ENCODE data around the gene TRAPPC12. TPM values are rescaled to one million over a fixed set of nuclear protein-coding genes. Genes with fewer than 3 reads are reported as not detected.

Gene TRAPPC12
- total RNA-seq, 4 donors from 2014 or later = 36.6 to 57.4 (median 53.1) TPM

DNA sequence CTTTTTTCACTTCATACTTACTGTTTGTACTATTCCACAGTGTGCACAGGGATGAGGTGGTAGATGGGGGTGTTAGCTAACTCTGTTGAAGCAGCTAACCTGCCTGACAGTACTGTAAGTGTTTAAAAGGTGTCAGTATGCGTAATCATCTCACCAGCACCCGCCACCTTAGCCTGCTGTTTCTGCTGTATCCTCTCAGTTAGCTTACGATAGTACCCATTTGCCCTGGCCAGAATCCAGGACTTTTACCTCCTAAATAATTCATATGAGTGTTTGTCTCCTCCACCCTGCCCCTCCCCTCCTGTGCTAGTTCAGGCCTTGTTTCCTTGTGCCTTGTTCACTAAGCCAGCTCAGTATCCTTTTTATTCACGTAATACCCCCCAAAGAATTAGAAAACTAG, 34.2 kb downstream of the TRAPPC12 start:
- ATAC-seq (no peak), DNase-seq (no peak)
- no peaks in the 10 kb centered on the region for H3K27me3 ChIP-seq
- no peaks in the 10 kb centered on the region for H3K4me1 ChIP-seq
- H3K27ac ChIP-seq = no peak overlapping the region
- in situ Hi-C loops (cut with MboI; ENCODE audit: low sequenced_read_pairs in 4 of 4) (no loop called here), intact Hi-C loops (cut with DNase I; ENCODE audit: low total_unique reads) (no loop called here)
- no peak overlapping the region for H3K4me3 ChIP-seq
- TF ChIP-seq, protein P1, sequence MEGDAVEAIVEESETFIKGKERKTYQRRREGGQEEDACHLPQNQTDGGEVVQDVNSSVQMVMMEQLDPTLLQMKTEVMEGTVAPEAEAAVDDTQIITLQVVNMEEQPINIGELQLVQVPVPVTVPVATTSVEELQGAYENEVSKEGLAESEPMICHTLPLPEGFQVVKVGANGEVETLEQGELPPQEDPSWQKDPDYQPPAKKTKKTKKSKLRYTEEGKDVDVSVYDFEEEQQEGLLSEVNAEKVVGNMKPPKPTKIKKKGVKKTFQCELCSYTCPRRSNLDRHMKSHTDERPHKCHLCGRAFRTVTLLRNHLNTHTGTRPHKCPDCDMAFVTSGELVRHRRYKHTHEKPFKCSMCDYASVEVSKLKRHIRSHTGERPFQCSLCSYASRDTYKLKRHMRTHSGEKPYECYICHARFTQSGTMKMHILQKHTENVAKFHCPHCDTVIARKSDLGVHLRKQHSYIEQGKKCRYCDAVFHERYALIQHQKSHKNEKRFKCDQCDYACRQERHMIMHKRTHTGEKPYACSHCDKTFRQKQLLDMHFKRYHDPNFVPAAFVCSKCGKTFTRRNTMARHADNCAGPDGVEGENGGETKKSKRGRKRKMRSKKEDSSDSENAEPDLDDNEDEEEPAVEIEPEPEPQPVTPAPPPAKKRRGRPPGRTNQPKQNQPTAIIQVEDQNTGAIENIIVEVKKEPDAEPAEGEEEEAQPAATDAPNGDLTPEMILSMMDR (IDR thresholded peaks at IDR 0.05 in 4 of 5, conservative IDR thresholded peaks at IDR 0.05 in 1 of 5) = no peak
- TF ChIP-seq POLR2A (IDR thresholded peaks at IDR 0.05) = no peak
- no peaks in the 10 kb centered on the region for H3K36me3 ChIP-seq
- H3K9me3 ChIP-seq = no peaks in the 10 kb centered on the region

DNA sequence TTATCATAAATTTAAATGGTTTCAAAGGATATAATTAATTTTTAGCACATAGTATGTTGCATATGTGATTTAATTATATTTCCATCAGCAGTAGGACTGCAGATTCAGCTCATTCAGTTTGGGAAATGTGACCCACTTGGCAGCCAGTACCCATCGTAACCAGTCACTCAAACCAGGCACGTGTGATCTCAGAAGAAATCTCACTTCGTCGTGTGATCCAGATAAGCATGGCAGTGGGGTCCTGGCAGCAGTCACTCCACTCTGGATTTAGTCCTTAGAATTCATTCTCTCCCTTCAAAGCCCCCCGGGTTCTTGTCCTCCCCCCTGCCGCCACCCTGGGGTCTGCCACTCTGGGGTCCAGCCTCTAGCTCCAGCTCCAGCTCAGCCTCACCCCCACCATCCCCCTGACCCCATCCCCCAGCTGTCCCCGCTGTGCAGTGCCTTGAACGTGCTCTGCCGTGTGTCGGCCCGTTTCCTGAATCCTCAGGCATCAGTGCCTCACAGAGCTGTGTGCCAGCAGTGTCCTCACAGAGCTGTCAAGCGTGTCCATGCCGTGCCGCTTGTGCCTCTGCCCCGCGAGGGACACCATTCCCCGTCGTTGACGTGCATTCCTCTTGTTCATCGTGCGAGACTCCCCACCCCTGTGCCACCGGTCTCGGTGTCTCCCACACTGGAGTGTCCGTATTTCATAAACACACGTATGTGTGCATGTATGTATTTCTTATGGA, 34.8 kb downstream of the TRAPPC12 start:
- intact Hi-C loops (cut with DNase I; ENCODE audit: low total_unique reads) = no loop called here
- in situ Hi-C loops (cut with MboI; ENCODE audit: low sequenced_read_pairs in 4 of 4) = no loop called here
- TF ChIP-seq POLR2A (IDR thresholded peaks at IDR 0.05) = no peak
- TF ChIP-seq, protein P1 (IDR thresholded peaks at IDR 0.05 in 4 of 5, conservative IDR thresholded peaks at IDR 0.05 in 1 of 5) = no peak
- no peaks in the 10 kb centered on the region for H3K36me3 ChIP-seq
- H3K27me3 ChIP-seq = no peaks in the 10 kb centered on the region
- no peak for ATAC-seq
- H3K4me3 ChIP-seq = no peak overlapping the region
- no peak for DNase-seq
- no peaks in the 10 kb centered on the region for H3K9me3 ChIP-seq
- H3K27ac ChIP-seq = no peak overlapping the region
- no peaks in the 10 kb centered on the region for H3K4me1 ChIP-seq

DNA sequence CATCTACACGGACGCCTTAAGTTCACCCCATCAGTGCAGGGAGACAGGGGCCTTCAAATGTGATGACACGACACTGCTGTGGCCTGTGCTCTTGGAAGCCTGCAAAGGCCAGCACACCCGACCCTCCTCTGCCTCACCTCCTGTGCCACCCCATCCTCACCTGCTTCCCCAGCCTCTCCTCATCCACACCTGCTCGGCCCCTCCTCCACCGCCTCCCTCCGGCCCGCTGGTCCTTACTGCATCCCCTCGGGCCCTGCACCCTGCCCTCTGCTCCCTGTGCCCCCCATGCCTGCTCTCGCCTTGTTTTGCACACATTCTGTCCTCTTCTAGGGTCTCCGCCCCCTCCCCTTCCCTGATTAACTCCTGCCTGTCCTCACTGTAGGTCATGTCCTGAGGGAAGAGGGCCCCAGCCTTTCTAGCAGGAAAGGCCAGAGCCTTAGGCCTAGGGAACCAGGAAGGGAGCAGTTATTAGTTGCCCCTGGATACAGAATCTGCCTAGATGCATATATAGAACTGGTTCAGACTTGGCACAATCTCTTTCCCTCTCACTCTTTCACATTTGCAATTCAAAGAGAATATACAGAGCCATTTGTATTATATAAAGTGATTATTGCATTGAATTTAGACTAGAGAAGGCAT, 39.4 kb downstream of the TRAPPC12 start:
- Histone ChIP-seq H3K36me3 (peaks cover 0 to 27% of the 10 kb centered on the region in 2 donors), H3K4me1 (no peaks in the 10 kb centered on the region), H3K27me3 (no peaks in the 10 kb centered on the region), H3K4me3 (no peak overlapping the region), H3K27ac (no peak overlapping the region), H3K9me3 (no peaks in the 10 kb centered on the region)
- DNase-seq = no peak
- no peak for ATAC-seq
- in situ Hi-C loops (cut with MboI; ENCODE audit: low sequenced_read_pairs in 4 of 4) = no loop called here
- intact Hi-C loops (cut with DNase I; ENCODE audit: low total_unique reads) = no loop called here
- TF ChIP-seq POLR2A (IDR thresholded peaks at IDR 0.05) = no peak
- TF ChIP-seq, protein P1 (IDR thresholded peaks at IDR 0.05 in 4 of 5, conservative IDR thresholded peaks at IDR 0.05 in 1 of 5) = no peak

DNA sequence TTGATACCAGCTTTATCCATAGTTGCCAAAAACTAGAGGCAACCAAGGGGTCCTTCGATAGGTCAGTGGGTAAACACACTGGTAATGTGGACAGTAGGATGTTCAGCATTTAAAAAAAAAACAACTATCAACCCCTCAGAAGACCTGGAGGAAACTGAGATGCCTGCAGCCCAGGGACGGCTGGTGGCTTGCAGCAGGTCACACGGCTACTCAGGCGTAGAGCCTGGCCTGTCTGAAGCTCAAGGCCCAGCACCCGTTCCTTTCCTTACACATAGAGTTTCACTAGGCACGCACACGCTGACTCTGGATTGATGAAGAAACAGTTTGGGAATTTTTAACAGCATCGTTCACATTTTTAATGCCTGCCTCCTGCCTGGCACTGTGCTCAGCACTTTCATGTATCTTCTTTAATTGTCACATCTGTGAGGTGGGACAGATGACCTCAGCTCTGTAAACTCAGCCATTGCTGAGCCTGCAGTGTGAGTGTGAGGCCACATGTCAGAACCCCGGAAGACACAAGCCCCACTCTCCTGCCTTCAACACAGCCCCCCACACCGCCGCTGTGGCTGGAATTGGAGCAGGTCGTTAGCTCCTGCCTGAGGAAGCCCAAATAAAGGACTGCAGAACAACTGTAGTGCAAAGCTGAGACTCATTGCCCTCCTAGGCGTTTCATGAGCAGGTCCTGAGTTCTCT, 40.7 kb downstream of the TRAPPC12 start:
- intact Hi-C loops (cut with DNase I; ENCODE audit: low total_unique reads) = no loop called here
- in situ Hi-C loops (cut with MboI; ENCODE audit: low sequenced_read_pairs in 4 of 4) = loop anchor here in 1 of 4 donors (5.0 kb wide), 2 partner anchors 42 to 227 kb away; no protein-coding TSS in a partner anchor
- H3K27ac ChIP-seq = no peak overlapping the region

More for the DNA sequence above, 40.7 kb downstream of the TRAPPC12 start:
- DNase-seq (no peak), ATAC-seq (no peak)
- no peak for TF ChIP-seq POLR2A (IDR thresholded peaks at IDR 0.05)
- TF ChIP-seq, protein P1 (IDR thresholded peaks at IDR 0.05 in 4 of 5, conservative IDR thresholded peaks at IDR 0.05 in 1 of 5) = no peak
- Histone ChIP-seq H3K27me3 (no peaks in the 10 kb centered on the region), H3K4me3 (no peak overlapping the region), H3K36me3 (peaks cover 0 to 36% of the 10 kb centered on the region in 2 donors), H3K4me1 (no peaks in the 10 kb centered on the region), H3K9me3 (no peaks in the 10 kb centered on the region)
